B cell (primary cell): ENCODE results near the gene AGXT. TPM values are rescaled to one million over a fixed set of nuclear protein-coding genes. Genes with fewer than 3 reads are reported as not detected.

ENCODE experiments used
- ATAC-seq: fragments of 200-7000 bp; cut with Tn5 transposase; one replicate; pipeline ENCODE4 v1.10.0; 2021; ENCODE audit warnings: low read depth, mild to moderate bottlenecking, moderate number of reproducible peaks, moderate library complexity
- CTCF ChIA-PET: fragments of 350-600 bp; sonication (Branson Sonifier 250); formaldehyde crosslinking; loops from one replicate; lab custom pipeline; 2021; ENCODE audit warnings: antibody characterized with exemption, inconsistent platforms; lab: Charles Lee
- POLR2A ChIA-PET: fragments of 350-600 bp; sonication (Branson Sonifier 250); formaldehyde crosslinking; loops from one replicate; lab custom pipeline; 2021; ENCODE audit warnings: antibody characterized with exemption; lab: Charles Lee
- DNase-seq: peaks from one replicate; pipeline ENCODE4 v3.0.0; 2013
- H2AFZ ChIP-seq: 2 replicates; pipeline ENCODE4 v1.6.1; 2012; ENCODE audit warnings: mild to moderate bottlenecking, low read depth, low read length; ENCODE audit not compliant: insufficient read depth, poor library complexity, severe bottlenecking
- H3K27ac ChIP-seq, 2 donors: 1 replicate in 1 of 2; 2 replicates in 1 of 2; pipeline ENCODE4 v1.5.1; 2012 to 2013; ENCODE audit warnings: low read length in 2 of 2, mild to moderate bottlenecking in 2 of 2, moderate library complexity in 1 of 2
- H3K27me3 ChIP-seq, 4 experiments: fragments of 200-600 bp in 1 of 4; sonication (generic) in 1 of 4; replicated peaks in 1 of 4; 1 replicate in 2 of 4; 2 replicates in 2 of 4; pipeline versions ENCODE4 v1.6.1 to v1.7.0; 2013 to 2016; ENCODE audit warnings: low read length in 3 of 4, mild to moderate bottlenecking in 2 of 4, mixed read lengths in 1 of 4, moderate library complexity in 1 of 4; ENCODE audit not compliant: insufficient read depth in 4 of 4, control insufficient read depth in 3 of 4; ENCODE audit errors: control extremely low read depth in 1 of 4
- H3K36me3 ChIP-seq, 2 experiments: replicated peaks in 1 of 2; 1 replicate in 1 of 2; 2 replicates in 1 of 2; pipeline versions ENCODE4 v1.6.1 to v1.7.1; 2013; ENCODE audit warnings: low read length in 1 of 2; ENCODE audit not compliant: insufficient read depth in 2 of 2, control insufficient read depth in 1 of 2; ENCODE audit errors: control extremely low read depth in 1 of 2, extremely low read depth in 1 of 2
- H3K4me1 ChIP-seq, 2 donors: fragments of 200-600 bp in 1 of 2; sonication (generic) in 1 of 2; 1 replicate in 1 of 2; 2 replicates in 1 of 2; pipeline versions ENCODE4 v1.5.1 to v1.6.1; 2013 to 2017; ENCODE audit warnings: low read length in 2 of 2; ENCODE audit not compliant: control insufficient read depth in 2 of 2, insufficient read depth in 2 of 2
- H3K4me2 ChIP-seq: replicated peaks from 2 replicates; pipeline ENCODE3; 2012; ENCODE audit warnings: mild to moderate bottlenecking, low read depth, low read length; ENCODE audit not compliant: poor library complexity, severe bottlenecking
- H3K4me3 ChIP-seq, 5 experiments: fragments of 200-600 bp in 1 of 5; sonication (generic) in 1 of 5; 1 replicate in 3 of 5; 2 replicates in 2 of 5; pipeline versions ENCODE4 v1.5.1 to v1.7.0; 2011 to 2016; ENCODE audit warnings: low read length in 4 of 5, mild to moderate bottlenecking in 4 of 5, low read depth in 2 of 5, control low read depth in 1 of 5, moderate library complexity in 1 of 5; ENCODE audit not compliant: insufficient read depth in 1 of 5; ENCODE audit errors: control extremely low read depth in 1 of 5, extremely low read depth in 1 of 5
- H3K79me2 ChIP-seq: fragments of 200-600 bp; sonication (generic); one replicate; pipeline ENCODE4 v1.6.0; 2016; ENCODE audit warnings: low read length; ENCODE audit not compliant: control insufficient read depth, insufficient read depth
- H3K9ac ChIP-seq: fragments of 200-600 bp; sonication (generic); 2 replicates; pipeline ENCODE4 v1.6.1; 2017; ENCODE audit warnings: mild to moderate bottlenecking, low read length, moderate library complexity
- H3K9me3 ChIP-seq, 3 donors: one replicate each; pipeline versions ENCODE4 v1.6.1 to v1.7.1; 2013; ENCODE audit warnings: low read length in 2 of 3; ENCODE audit not compliant: control insufficient read depth in 2 of 3, insufficient read depth in 1 of 3; ENCODE audit errors: control extremely low read depth in 1 of 3
- H4K20me1 ChIP-seq: 2 replicates; pipeline ENCODE4 v1.6.0; 2012; ENCODE audit warnings: mild to moderate bottlenecking, low read length; ENCODE audit not compliant: insufficient read depth, control insufficient read depth, poor library complexity, severe bottlenecking
- H3K27ac Mint-ChIP-seq: one replicate; pipeline ENCODE4 v1.8.0; 2021; ENCODE audit warnings: mixed read lengths
- H3K27me3 Mint-ChIP-seq: one replicate; pipeline ENCODE4 v1.8.0; 2021; ENCODE audit warnings: mixed read lengths
- H3K4me1 Mint-ChIP-seq: one replicate; pipeline ENCODE4 v1.8.0; 2021; ENCODE audit warnings: mixed read lengths
- H3K4me3 Mint-ChIP-seq: one replicate; pipeline ENCODE4 v1.8.0; 2021; ENCODE audit warnings: mixed read lengths
- H3K9me3 Mint-ChIP-seq: one replicate; pipeline ENCODE4 v1.8.0; 2022; ENCODE audit warnings: mixed read lengths; ENCODE audit not compliant: insufficient read depth
- EZH2 ChIP-seq: IDR thresholded peaks from 2 replicates; pipeline ENCODE4 v1.6.1; 2012; ENCODE audit warnings: borderline replicate concordance, low read depth, mild to moderate bottlenecking, moderate library complexity, low read length; ENCODE audit not compliant: insufficient read depth, poor library complexity, severe bottlenecking
- WGBS: methylation state at CpG from one replicate; pipeline ENCODE4 v1.1.5; 2013; ENCODE audit warnings: missing lambda C conversion rate; ENCODE audit not compliant: insufficient coverage; 5-methylcytosine and 5-hydroxymethylcytosine counted together
- intact Hi-C: fragments of 100-400 bp; cut with micrococcal nuclease; formaldehyde crosslinking; loops from one replicate; pipeline ENCODE4 v1.10.0; 2022
- polyA plus RNA-seq: library from polyadenylated mRNA; depleted of rRNA; stranded (reverse); fragments of >200 nt; gene quantifications from 2 replicates; pipeline ENCODE4 v1.2.3, GENCODE V29; 2012
- total RNA-seq, 2 donors: library from RNA; stranded (reverse); fragments of 120-200 nt in 1 of 2; gene quantifications; 1 replicate in 1 of 2; 2 replicates in 1 of 2; pipeline versions ENCODE4 v1.2.3 to v1.2.4, GENCODE V29; 2013 to 2022
- TF ChIP-seq, protein P1 (sequence below): fragments of 200-600 bp; IDR thresholded peaks from one replicate; pipeline ENCODE4 v1.8.0; 2022; ENCODE audit warnings: antibody characterized with exemption, mild to moderate bottlenecking

The AGXT gene
- total and polyA plus RNA-seq, 2 donors (not counting 1 experiment from before 2014, with no cell fraction given) = not detected

DNA sequence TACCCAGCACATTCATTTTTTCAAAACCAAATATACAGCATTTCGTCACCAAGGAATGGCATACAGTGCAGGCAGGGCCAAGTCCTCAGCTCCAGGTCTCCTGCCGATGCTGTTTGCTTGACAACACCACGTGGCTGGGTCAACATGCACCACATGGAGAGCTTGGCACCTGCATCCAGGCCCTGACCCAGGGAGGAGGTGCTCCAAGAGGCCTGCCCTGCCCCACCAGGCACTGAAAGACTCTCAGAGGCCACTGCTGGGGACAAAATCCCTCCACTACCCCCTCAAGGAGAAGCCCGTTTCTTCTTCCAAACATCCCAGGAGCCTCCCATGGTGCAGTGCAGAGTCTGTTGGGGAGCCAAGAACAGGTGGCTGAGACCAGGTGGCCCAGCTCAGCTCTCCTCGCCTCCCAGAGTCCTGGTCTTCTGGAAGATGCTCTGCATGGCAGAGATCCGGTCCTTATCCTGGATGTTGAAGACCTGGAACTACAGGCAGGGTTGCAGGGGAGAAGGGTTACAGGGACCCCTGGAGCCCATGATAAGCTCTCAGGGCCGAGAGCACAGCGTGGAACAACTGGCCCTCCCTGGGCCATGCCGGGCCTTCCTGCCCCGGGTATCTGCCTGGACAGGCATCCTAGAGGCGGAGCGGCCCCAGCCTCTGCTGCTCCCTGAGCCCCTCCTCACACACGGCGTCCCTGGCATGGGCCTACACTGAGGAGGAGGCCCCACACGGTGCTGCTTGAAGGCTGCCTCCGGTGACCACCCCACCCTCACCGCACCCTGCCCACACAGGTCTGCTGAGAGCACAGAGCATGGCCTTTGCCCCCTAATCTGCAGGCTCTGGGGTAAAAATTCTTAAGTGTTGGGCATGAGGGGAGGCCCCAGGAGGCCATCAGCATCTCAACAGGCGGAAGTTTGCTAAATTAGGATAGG is 18.3 kb downstream of the AGXT start:
- ChIA-PET CTCF (no interaction called here), POLR2A (no interaction called here)
- ATAC-seq = no peak
- H3K27ac Mint-ChIP-seq = no peak overlapping the region
- Histone ChIP-seq H3K9ac (no peak overlapping the region), H3K4me3 (no peak overlapping the region), H3K27me3 (peaks cover 0 to 8% (median 0%) of the 10 kb centered on the region in 4 experiments), H3K4me1 (no peaks in the 10 kb centered on the region), H3K9me3 (peaks cover 0 to 6% (median 0%) of the 10 kb centered on the region in 3 donors), H3K36me3 (no peaks in the 10 kb centered on the region), H3K4me2 (no peak overlapping the region), H2AFZ (no peak overlapping the region), H3K27ac (no peak overlapping the region), H4K20me1 (no peaks in the 10 kb centered on the region), H3K79me2 (no peaks in the 10 kb centered on the region)
- H3K9me3 Mint-ChIP-seq = no peaks in the 10 kb centered on the region
- no peak overlapping the region for H3K4me3 Mint-ChIP-seq
- peaks cover 2% of the 10 kb centered on the region for H3K4me1 Mint-ChIP-seq
- DNase-seq = no peak
- TF ChIP-seq, protein P1, sequence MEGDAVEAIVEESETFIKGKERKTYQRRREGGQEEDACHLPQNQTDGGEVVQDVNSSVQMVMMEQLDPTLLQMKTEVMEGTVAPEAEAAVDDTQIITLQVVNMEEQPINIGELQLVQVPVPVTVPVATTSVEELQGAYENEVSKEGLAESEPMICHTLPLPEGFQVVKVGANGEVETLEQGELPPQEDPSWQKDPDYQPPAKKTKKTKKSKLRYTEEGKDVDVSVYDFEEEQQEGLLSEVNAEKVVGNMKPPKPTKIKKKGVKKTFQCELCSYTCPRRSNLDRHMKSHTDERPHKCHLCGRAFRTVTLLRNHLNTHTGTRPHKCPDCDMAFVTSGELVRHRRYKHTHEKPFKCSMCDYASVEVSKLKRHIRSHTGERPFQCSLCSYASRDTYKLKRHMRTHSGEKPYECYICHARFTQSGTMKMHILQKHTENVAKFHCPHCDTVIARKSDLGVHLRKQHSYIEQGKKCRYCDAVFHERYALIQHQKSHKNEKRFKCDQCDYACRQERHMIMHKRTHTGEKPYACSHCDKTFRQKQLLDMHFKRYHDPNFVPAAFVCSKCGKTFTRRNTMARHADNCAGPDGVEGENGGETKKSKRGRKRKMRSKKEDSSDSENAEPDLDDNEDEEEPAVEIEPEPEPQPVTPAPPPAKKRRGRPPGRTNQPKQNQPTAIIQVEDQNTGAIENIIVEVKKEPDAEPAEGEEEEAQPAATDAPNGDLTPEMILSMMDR = no peak
- no peak for TF ChIP-seq EZH2
- 90% methylated on average over 12 of the region's 18 CpGs for WGBS
- intact Hi-C loops = no loop called here
- peaks cover 10% of the 10 kb centered on the region for H3K27me3 Mint-ChIP-seq

DNA sequence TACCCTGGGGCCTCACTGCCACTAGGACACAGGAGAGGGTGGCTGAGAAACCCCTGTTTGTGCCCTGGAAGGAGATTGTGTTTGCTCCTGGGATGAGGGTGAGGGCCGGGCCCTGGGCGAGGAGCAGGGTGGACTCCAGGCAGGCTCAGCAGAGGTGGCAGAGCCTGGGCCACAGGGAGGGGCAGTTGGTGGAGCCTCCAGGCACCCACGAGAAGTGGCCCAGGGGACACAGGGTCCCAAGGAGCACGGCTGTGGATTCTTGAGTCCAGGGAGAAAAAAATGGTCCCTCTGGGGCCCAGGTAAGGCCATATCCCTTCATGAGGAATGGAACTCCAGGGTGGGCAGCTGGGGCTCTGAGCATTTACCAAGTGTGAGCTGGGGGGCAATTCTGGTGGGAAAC is 19.0 kb downstream of the AGXT start:
- ATAC-seq (no peak), DNase-seq (no peak)
- no peak overlapping the region for H3K27ac Mint-ChIP-seq
- no peak overlapping the region for H2AFZ ChIP-seq
- no peak overlapping the region for H3K4me2 ChIP-seq
- no peak overlapping the region for H3K4me3 Mint-ChIP-seq
- H4K20me1 ChIP-seq = no peaks in the 10 kb centered on the region
- intact Hi-C loops = no loop called here
- H3K36me3 ChIP-seq = no peaks in the 10 kb centered on the region
- H3K9me3 ChIP-seq = peaks cover 0 to 6% (median 0%) of the 10 kb centered on the region in 3 donors
- TF ChIP-seq, protein P1 = no peak
- no peak for TF ChIP-seq EZH2
- H3K4me1 Mint-ChIP-seq = peaks cover 2% of the 10 kb centered on the region
- no peaks in the 10 kb centered on the region for H3K79me2 ChIP-seq
- H3K4me1 ChIP-seq = no peaks in the 10 kb centered on the region
- no peak overlapping the region for H3K9ac ChIP-seq
- POLR2A ChIA-PET = no interaction called here
- H3K27ac ChIP-seq = no peak overlapping the region
- H3K27me3 ChIP-seq = peaks cover 0 to 8% (median 0%) of the 10 kb centered on the region in 4 experiments
- CTCF ChIA-PET = no interaction called here
- no peak overlapping the region for H3K4me3 ChIP-seq
- peaks cover 10% of the 10 kb centered on the region for H3K27me3 Mint-ChIP-seq
- 79% methylated on average over 4 of the region's 4 CpGs for WGBS
- H3K9me3 Mint-ChIP-seq = no peaks in the 10 kb centered on the region
